B cell (primary cell): Measurements from ENCODE around the gene GMPR. TPM values are rescaled to one million over a fixed set of nuclear protein-coding genes. Genes with fewer than 3 reads are reported as not detected.

Source experiments
- ATAC-seq: fragments of 200-7000 bp; cut with Tn5 transposase; one replicate; pipeline ENCODE4 v1.10.0; 2021; ENCODE audit warnings: low read depth, mild to moderate bottlenecking, moderate number of reproducible peaks, moderate library complexity
- CTCF ChIA-PET: fragments of 350-600 bp; sonication (Branson Sonifier 250); formaldehyde crosslinking; loops from one replicate; lab custom pipeline; 2021; ENCODE audit warnings: antibody characterized with exemption, inconsistent platforms; lab: Charles Lee
- POLR2A ChIA-PET: fragments of 350-600 bp; sonication (Branson Sonifier 250); formaldehyde crosslinking; loops from one replicate; lab custom pipeline; 2021; ENCODE audit warnings: antibody characterized with exemption; lab: Charles Lee
- DNase-seq: peaks from one replicate; pipeline ENCODE4 v3.0.0; 2013
- H2AFZ ChIP-seq: 2 replicates; pipeline ENCODE4 v1.6.1; 2012; ENCODE audit warnings: mild to moderate bottlenecking, low read depth, low read length; ENCODE audit not compliant: insufficient read depth, poor library complexity, severe bottlenecking
- H3K27ac ChIP-seq, 2 donors: 1 replicate in 1 of 2; 2 replicates in 1 of 2; pipeline ENCODE4 v1.5.1; 2012 to 2013; ENCODE audit warnings: low read length in 2 of 2, mild to moderate bottlenecking in 2 of 2, moderate library complexity in 1 of 2
- H3K27me3 ChIP-seq, 4 experiments: fragments of 200-600 bp in 1 of 4; sonication (generic) in 1 of 4; replicated peaks in 1 of 4; 1 replicate in 2 of 4; 2 replicates in 2 of 4; pipeline versions ENCODE4 v1.6.1 to v1.7.0; 2013 to 2016; ENCODE audit warnings: low read length in 3 of 4, mild to moderate bottlenecking in 2 of 4, mixed read lengths in 1 of 4, moderate library complexity in 1 of 4; ENCODE audit not compliant: insufficient read depth in 4 of 4, control insufficient read depth in 3 of 4; ENCODE audit errors: control extremely low read depth in 1 of 4
- H3K36me3 ChIP-seq, 2 experiments: replicated peaks in 1 of 2; 1 replicate in 1 of 2; 2 replicates in 1 of 2; pipeline versions ENCODE4 v1.6.1 to v1.7.1; 2013; ENCODE audit warnings: low read length in 1 of 2; ENCODE audit not compliant: insufficient read depth in 2 of 2, control insufficient read depth in 1 of 2; ENCODE audit errors: control extremely low read depth in 1 of 2, extremely low read depth in 1 of 2
- H3K4me1 ChIP-seq, 2 donors: fragments of 200-600 bp in 1 of 2; sonication (generic) in 1 of 2; 1 replicate in 1 of 2; 2 replicates in 1 of 2; pipeline versions ENCODE4 v1.5.1 to v1.6.1; 2013 to 2017; ENCODE audit warnings: low read length in 2 of 2; ENCODE audit not compliant: control insufficient read depth in 2 of 2, insufficient read depth in 2 of 2
- H3K4me2 ChIP-seq: replicated peaks from 2 replicates; pipeline ENCODE3; 2012; ENCODE audit warnings: mild to moderate bottlenecking, low read depth, low read length; ENCODE audit not compliant: poor library complexity, severe bottlenecking
- H3K4me3 ChIP-seq, 5 experiments: fragments of 200-600 bp in 1 of 5; sonication (generic) in 1 of 5; 1 replicate in 3 of 5; 2 replicates in 2 of 5; pipeline versions ENCODE4 v1.5.1 to v1.7.0; 2011 to 2016; ENCODE audit warnings: low read length in 4 of 5, mild to moderate bottlenecking in 4 of 5, low read depth in 2 of 5, control low read depth in 1 of 5, moderate library complexity in 1 of 5; ENCODE audit not compliant: insufficient read depth in 1 of 5; ENCODE audit errors: control extremely low read depth in 1 of 5, extremely low read depth in 1 of 5
- H3K79me2 ChIP-seq: fragments of 200-600 bp; sonication (generic); one replicate; pipeline ENCODE4 v1.6.0; 2016; ENCODE audit warnings: low read length; ENCODE audit not compliant: control insufficient read depth, insufficient read depth
- H3K9ac ChIP-seq: fragments of 200-600 bp; sonication (generic); 2 replicates; pipeline ENCODE4 v1.6.1; 2017; ENCODE audit warnings: mild to moderate bottlenecking, low read length, moderate library complexity
- H3K9me3 ChIP-seq, 3 donors: one replicate each; pipeline versions ENCODE4 v1.6.1 to v1.7.1; 2013; ENCODE audit warnings: low read length in 2 of 3; ENCODE audit not compliant: control insufficient read depth in 2 of 3, insufficient read depth in 1 of 3; ENCODE audit errors: control extremely low read depth in 1 of 3
- H4K20me1 ChIP-seq: 2 replicates; pipeline ENCODE4 v1.6.0; 2012; ENCODE audit warnings: mild to moderate bottlenecking, low read length; ENCODE audit not compliant: insufficient read depth, control insufficient read depth, poor library complexity, severe bottlenecking
- H3K27ac Mint-ChIP-seq: one replicate; pipeline ENCODE4 v1.8.0; 2021; ENCODE audit warnings: mixed read lengths
- H3K27me3 Mint-ChIP-seq: one replicate; pipeline ENCODE4 v1.8.0; 2021; ENCODE audit warnings: mixed read lengths
- H3K4me1 Mint-ChIP-seq: one replicate; pipeline ENCODE4 v1.8.0; 2021; ENCODE audit warnings: mixed read lengths
- H3K4me3 Mint-ChIP-seq: one replicate; pipeline ENCODE4 v1.8.0; 2021; ENCODE audit warnings: mixed read lengths
- H3K9me3 Mint-ChIP-seq: one replicate; pipeline ENCODE4 v1.8.0; 2022; ENCODE audit warnings: mixed read lengths; ENCODE audit not compliant: insufficient read depth
- EZH2 ChIP-seq: IDR thresholded peaks from 2 replicates; pipeline ENCODE4 v1.6.1; 2012; ENCODE audit warnings: borderline replicate concordance, low read depth, mild to moderate bottlenecking, moderate library complexity, low read length; ENCODE audit not compliant: insufficient read depth, poor library complexity, severe bottlenecking
- WGBS: methylation state at CpG from one replicate; pipeline ENCODE4 v1.1.5; 2013; ENCODE audit warnings: missing lambda C conversion rate; ENCODE audit not compliant: insufficient coverage; 5-methylcytosine and 5-hydroxymethylcytosine counted together
- intact Hi-C: fragments of 100-400 bp; cut with micrococcal nuclease; formaldehyde crosslinking; loops from one replicate; pipeline ENCODE4 v1.10.0; 2022
- polyA plus RNA-seq: library from polyadenylated mRNA; depleted of rRNA; stranded (reverse); fragments of >200 nt; gene quantifications from 2 replicates; pipeline ENCODE4 v1.2.3, GENCODE V29; 2012
- total RNA-seq, 2 donors: library from RNA; stranded (reverse); fragments of 120-200 nt in 1 of 2; gene quantifications; 1 replicate in 1 of 2; 2 replicates in 1 of 2; pipeline versions ENCODE4 v1.2.3 to v1.2.4, GENCODE V29; 2013 to 2022
- TF ChIP-seq, protein P1 (sequence below): fragments of 200-600 bp; IDR thresholded peaks from one replicate; pipeline ENCODE4 v1.8.0; 2022; ENCODE audit warnings: antibody characterized with exemption, mild to moderate bottlenecking

GMPR gene
- total and polyA plus RNA-seq, 2 donors (not counting 1 experiment from before 2014, with no cell fraction given), result 0.82 TPM; not detected in 1

DNA sequence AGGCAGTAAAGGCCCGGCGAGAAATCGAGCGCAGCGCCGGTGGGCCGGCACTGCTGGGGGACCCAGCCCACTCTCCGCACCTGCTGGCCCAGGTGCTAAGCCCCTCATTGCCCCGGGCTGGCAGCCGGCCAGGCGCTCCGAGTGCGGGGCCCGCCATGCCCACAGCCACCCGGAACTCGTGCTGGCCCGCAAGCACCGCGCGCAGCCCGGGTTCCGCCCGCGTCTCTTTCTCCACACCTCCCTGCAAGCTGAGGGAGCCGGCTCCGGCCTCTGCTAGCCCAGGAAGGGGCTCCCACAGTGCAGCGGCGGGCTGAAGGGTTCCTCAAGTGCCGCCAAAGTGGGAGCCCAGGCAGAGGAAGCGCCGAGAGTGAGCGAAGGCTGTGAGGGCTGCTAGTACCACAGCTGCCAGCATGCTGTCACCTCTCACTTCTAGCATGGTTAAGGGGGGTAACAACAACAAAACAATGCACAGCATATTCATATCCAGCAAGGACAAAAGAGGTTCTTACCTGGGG, 11.3 kb upstream of the GMPR start:
- ATAC-seq, result no peak
- POLR2A ChIA-PET, result no interaction called here

DNA sequence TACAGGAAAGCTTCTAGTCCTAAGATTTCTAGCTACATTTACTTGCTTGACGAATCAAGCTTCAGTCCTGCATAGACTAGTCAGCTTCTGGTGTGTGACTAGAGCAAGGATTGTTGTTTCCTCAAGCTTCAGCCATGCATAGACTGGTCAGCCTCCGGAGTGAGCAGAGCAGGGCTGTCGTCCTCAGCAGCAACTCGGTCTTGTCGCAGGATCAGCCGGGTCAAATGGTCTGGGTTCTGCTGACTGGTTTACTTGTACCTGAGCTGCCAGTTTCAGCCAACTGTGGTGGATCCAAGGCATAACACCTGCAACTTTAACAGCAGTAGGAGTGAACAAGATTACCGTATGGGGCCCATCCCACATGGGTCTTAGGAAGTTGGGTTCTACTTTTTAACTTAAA, 10.8 kb upstream of the GMPR start:
- peaks cover 0 to 4% (median 3%) of the 10 kb centered on the region in 3 donors for H3K9me3 ChIP-seq
- Mint-ChIP-seq H3K4me3 (no peak overlapping the region), H3K27ac (no peak overlapping the region), H3K27me3 (peaks cover 15% of the 10 kb centered on the region), H3K9me3 (no peaks in the 10 kb centered on the region), H3K4me1 (no peaks in the 10 kb centered on the region)
- H2AFZ ChIP-seq, result no peak overlapping the region
- H3K36me3 ChIP-seq, result no peaks in the 10 kb centered on the region
- CTCF ChIA-PET, result no interaction called here
- no peaks in the 10 kb centered on the region for H3K79me2 ChIP-seq
- DNase-seq (no peak), ATAC-seq (no peak)
- H3K27me3 ChIP-seq, result peaks cover 0 to 20% (median 8%) of the 10 kb centered on the region in 4 experiments
- intact Hi-C loops, result no loop called here
- H3K4me1 ChIP-seq, result peaks cover 0 to 5% of the 10 kb centered on the region in 2 donors
- no peak overlapping the region for H3K4me3 ChIP-seq
- no peak overlapping the region for H3K27ac ChIP-seq
- POLR2A ChIA-PET, result no interaction called here
- 92% methylated on average over 6 of the region's 7 CpGs for WGBS
- no peaks in the 10 kb centered on the region for H4K20me1 ChIP-seq
- H3K4me2 ChIP-seq, result no peak overlapping the region
- TF ChIP-seq, protein P1, sequence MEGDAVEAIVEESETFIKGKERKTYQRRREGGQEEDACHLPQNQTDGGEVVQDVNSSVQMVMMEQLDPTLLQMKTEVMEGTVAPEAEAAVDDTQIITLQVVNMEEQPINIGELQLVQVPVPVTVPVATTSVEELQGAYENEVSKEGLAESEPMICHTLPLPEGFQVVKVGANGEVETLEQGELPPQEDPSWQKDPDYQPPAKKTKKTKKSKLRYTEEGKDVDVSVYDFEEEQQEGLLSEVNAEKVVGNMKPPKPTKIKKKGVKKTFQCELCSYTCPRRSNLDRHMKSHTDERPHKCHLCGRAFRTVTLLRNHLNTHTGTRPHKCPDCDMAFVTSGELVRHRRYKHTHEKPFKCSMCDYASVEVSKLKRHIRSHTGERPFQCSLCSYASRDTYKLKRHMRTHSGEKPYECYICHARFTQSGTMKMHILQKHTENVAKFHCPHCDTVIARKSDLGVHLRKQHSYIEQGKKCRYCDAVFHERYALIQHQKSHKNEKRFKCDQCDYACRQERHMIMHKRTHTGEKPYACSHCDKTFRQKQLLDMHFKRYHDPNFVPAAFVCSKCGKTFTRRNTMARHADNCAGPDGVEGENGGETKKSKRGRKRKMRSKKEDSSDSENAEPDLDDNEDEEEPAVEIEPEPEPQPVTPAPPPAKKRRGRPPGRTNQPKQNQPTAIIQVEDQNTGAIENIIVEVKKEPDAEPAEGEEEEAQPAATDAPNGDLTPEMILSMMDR, result no peak
- TF ChIP-seq EZH2, result no peak
- H3K9ac ChIP-seq, result no peak overlapping the region

More for the DNA sequence above, 11.3 kb upstream of the GMPR start:
- Histone ChIP-seq H3K4me2 (no peak overlapping the region), H3K4me3 (no peak overlapping the region), H3K27me3 (peaks cover 0 to 20% (median 8%) of the 10 kb centered on the region in 4 experiments), H4K20me1 (no peaks in the 10 kb centered on the region), H2AFZ (no peak overlapping the region), H3K4me1 (peaks cover 0 to 5% of the 10 kb centered on the region in 2 donors), H3K27ac (no peak overlapping the region), H3K79me2 (no peaks in the 10 kb centered on the region), H3K9me3 (peaks cover 0 to 4% (median 3%) of the 10 kb centered on the region in 3 donors), H3K36me3 (no peaks in the 10 kb centered on the region), H3K9ac (no peak overlapping the region)
- intact Hi-C loops, result no loop called here
- Mint-ChIP-seq H3K4me3 (no peak overlapping the region), H3K9me3 (no peaks in the 10 kb centered on the region), H3K4me1 (no peaks in the 10 kb centered on the region), H3K27me3 (peaks cover 10% of the 10 kb centered on the region), H3K27ac (no peak overlapping the region)
- no peak for DNase-seq
- WGBS, result 88% methylated on average over 29 of the region's 32 CpGs
- TF ChIP-seq EZH2, result no peak
- TF ChIP-seq, protein P1, result no peak
- CTCF ChIA-PET, result interaction anchor here (1.3 kb wide), 1 partner anchor 21 kb away, joined by 3 read pairs; no protein-coding TSS in a partner anchor
